Activated CD8-positive, alpha-beta memory T cell treated with anti-CD3 and anti-CD28 coated beads for 1 hour (primary cell): ENCODE results near the gene LRRC9.
"Not testable (repeated sequence)": the region's sequence is repeated elsewhere in the genome, so short reads cannot be mapped to it uniquely, and the experiment has no call there.

Experiments
- DNase-seq, 2 donors: peaks; one replicate each; pipeline ENCODE4 v3.0.0-alpha.2; 2020; ENCODE audit warnings: low read depth in 1 of 2; ENCODE audit errors: extremely low read depth in 1 of 2

LRRC9 gene

GRCh38 chr14:60058087-60058486, 138.1 kb downstream of the LRRC9 start:
- DNase-seq: no peak

- DNase-seq: no peak
Observed at GRCh38 chr14:60061371-60061770, 141.4 kb downstream of the LRRC9 start.

- no peak for DNase-seq
Observed at GRCh38 chr14:60064491-60065072, 144.6 kb downstream of the LRRC9 start.

- no peak for DNase-seq
Observed at GRCh38 chr14:60067882-60068281, 147.9 kb downstream of the LRRC9 start.

- no peak for DNase-seq
Observed at GRCh38 chr14:60079723-60080122, 159.8 kb downstream of the LRRC9 start.

GRCh38 chr14:60085085-60085484, 165.1 kb downstream of the LRRC9 start:
- no peak for DNase-seq

- DNase-seq: no peak
Observed at GRCh38 chr14:60085693-60086092, 165.7 kb downstream of the LRRC9 start.

- no peak for DNase-seq
Observed at GRCh38 chr14:60087668-60088067, 167.7 kb downstream of the LRRC9 start.

- DNase-seq: no peak
Observed at GRCh38 chr14:60089221-60089620, 169.3 kb downstream of the LRRC9 start.

GRCh38 chr14:60090864-60091519, 171.0 kb downstream of the LRRC9 start:
- DNase-seq: no peak

- peak; percentile 88 to 89 for DNase-seq
Observed at GRCh38 chr14:60091550-60092525, 171.9 kb downstream of the LRRC9 start, which contains the start of gene PCNX4. Gene PCNX4 (plus strand): TSS chr14:60091923. CDS start chr14:60107639, 15,716 bp downstream.

- no peak for DNase-seq
Observed at GRCh38 chr14:60092526-60092920, 172.6 kb downstream of the LRRC9 start.

GRCh38 chr14:60093080-60093479, 173.1 kb downstream of the LRRC9 start:
- DNase-seq: no peak

GRCh38 chr14:60093606-60094005, 173.7 kb downstream of the LRRC9 start:
- no peak for DNase-seq

- no peak for DNase-seq
Observed at GRCh38 chr14:60094306-60094897, 174.5 kb downstream of the LRRC9 start.

- DNase-seq: no peak
Observed at GRCh38 chr14:60095231-60095630, 175.3 kb downstream of the LRRC9 start.

GRCh38 chr14:60095781-60096450, 176.0 kb downstream of the LRRC9 start:
- DNase-seq: no peak

GRCh38 chr14:60097974-60098373, 178.0 kb downstream of the LRRC9 start:
- DNase-seq: no peak

GRCh38 chr14:60099855-60100254, 179.9 kb downstream of the LRRC9 start:
- DNase-seq: not testable (repeated sequence)

GRCh38 chr14:60101786-60102185, 181.8 kb downstream of the LRRC9 start:
- no peak for DNase-seq

GRCh38 chr14:60102389-60102788, 182.4 kb downstream of the LRRC9 start:
- DNase-seq: no peak
